GM21737 (cell line): ENCODE data around the gene SSX2IP.
"Not testable (repeated sequence)": the region's sequence is repeated elsewhere in the genome, so short reads cannot be mapped to it uniquely, and the experiment has no call there.

Experiments
- ATAC-seq: cut with Tn5 transposase; IDR thresholded peaks from one replicate; pipeline ENCODE4 v1.9.1; 2021; ENCODE audit warnings: mild to moderate bottlenecking, moderate library complexity; ENCODE audit not compliant: unreplicated experiment

SSX2IP gene

GRCh38 chr1:84690397-84691121 is at the start of gene SSX2IP:
Gene SSX2IP, minus strand, starts transcription at chr1:84690461. Its CDS starts 19,242 bp downstream, at chr1:84671219.
- peak; percentile 95 for ATAC-seq

GRCh38 chr1:84738237-84738636 is 48.0 kb upstream of the SSX2IP start:
- no peak for ATAC-seq

GRCh38 chr1:84737590-84737989 is 47.3 kb upstream of the SSX2IP start:
- ATAC-seq: no peak

- ATAC-seq: no peak
These were observed 46.7 kb upstream of the SSX2IP start for GRCh38 chr1:84736944-84737343.

- no peak for ATAC-seq
These were observed 46.2 kb upstream of the SSX2IP start for GRCh38 chr1:84736445-84736844.

- ATAC-seq: no peak
These were observed 45.2 kb upstream of the SSX2IP start for GRCh38 chr1:84735483-84735882.

GRCh38 chr1:84732520-84732919 is 42.3 kb upstream of the SSX2IP start:
- no peak for ATAC-seq

GRCh38 chr1:84731519-84731918 is 41.3 kb upstream of the SSX2IP start:
- ATAC-seq: no peak

- not testable (repeated sequence) for ATAC-seq
These were observed 37.5 kb upstream of the SSX2IP start for GRCh38 chr1:84727711-84728110.

GRCh38 chr1:84726593-84727499 is 36.6 kb upstream of the SSX2IP start:
- ATAC-seq: no peak

- no peak for ATAC-seq
These were observed 34.0 kb upstream of the SSX2IP start for GRCh38 chr1:84724128-84724860.

GRCh38 chr1:84722794-84723193 is 32.5 kb upstream of the SSX2IP start:
- ATAC-seq: no peak

GRCh38 chr1:84721872-84722271 is 31.6 kb upstream of the SSX2IP start:
- ATAC-seq: not testable (repeated sequence)

GRCh38 chr1:84721152-84721551 is 30.9 kb upstream of the SSX2IP start:
- ATAC-seq: no peak

- ATAC-seq: no peak
These were observed 30.0 kb upstream of the SSX2IP start for GRCh38 chr1:84720221-84720780.

- ATAC-seq: no peak
These were observed 29.4 kb upstream of the SSX2IP start for GRCh38 chr1:84719543-84720217.

GRCh38 chr1:84715342-84716019 is 25.2 kb upstream of the SSX2IP start:
- no peak for ATAC-seq

GRCh38 chr1:84712276-84712874 is 22.1 kb upstream of the SSX2IP start:
- ATAC-seq: no peak

- no peak for ATAC-seq
These were observed 21.6 kb upstream of the SSX2IP start for GRCh38 chr1:84711869-84712268.
